ENCODE results near the gene CDC5L. TPM values are rescaled to one million over a fixed set of nuclear protein-coding genes. Genes with fewer than 3 reads are reported as not detected.

Gene CDC5L
- total RNA-seq, 1 experiment from 2014 or later, result 43.9 TPM

DNA sequence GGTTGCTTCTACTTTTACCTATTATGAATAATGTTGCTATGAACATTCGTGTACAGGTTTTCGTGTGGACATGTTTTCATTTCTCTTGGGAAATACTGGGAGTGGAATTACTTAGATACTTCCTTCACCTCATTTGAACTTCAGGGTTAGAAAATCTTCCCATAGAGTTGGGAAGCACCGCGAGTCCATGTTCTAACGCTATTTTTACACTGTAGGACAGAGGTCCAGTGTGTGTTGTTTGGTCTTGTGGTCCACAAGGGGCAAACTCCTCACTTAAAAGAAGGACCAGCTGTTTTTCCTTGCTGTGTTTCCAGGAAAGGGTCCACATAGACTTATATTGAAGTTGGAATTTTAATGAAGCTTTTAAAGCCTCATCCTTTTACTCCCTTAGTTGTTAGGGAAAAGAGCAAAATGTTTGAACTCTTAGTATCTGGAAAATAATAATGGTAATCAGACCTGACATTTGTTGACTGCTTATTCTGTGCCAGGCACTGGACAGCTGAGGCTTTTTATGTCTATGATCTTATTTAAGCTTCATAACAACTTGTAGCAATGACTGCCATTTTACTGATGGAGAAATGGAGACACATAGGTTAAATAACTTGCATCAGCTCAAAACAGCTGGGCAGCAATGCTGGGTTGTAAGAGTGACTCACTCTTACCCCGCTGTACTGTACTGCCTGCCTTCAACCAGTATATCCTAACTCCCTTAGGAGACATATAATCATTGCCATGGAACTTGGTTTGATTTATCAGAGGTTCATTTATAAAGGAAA is 52.0 kb downstream of the CDC5L start:
- intact Hi-C loops (cut with micrococcal nuclease; ENCODE audit: unreplicated experiment), result no loop called here
- Histone ChIP-seq H3K4me1 (ENCODE audit: insufficient read depth, low read length, poor library complexity, severe bottlenecking) (no peaks in the 10 kb centered on the region), H3K36me3 (ENCODE audit: insufficient read depth, low read length, poor library complexity, severe bottlenecking) (peaks cover 24% of the 10 kb centered on the region), H3K9me3 (ENCODE audit: low read depth, low read length, poor library complexity, severe bottlenecking) (peaks cover 18% of the 10 kb centered on the region), H3K27me3 (replicated peaks; ENCODE audit: insufficient read depth, low read depth, low read length, poor library complexity) (no peaks in the 10 kb centered on the region), H3K4me3 (ENCODE audit: low read depth, low read length, poor library complexity, severe bottlenecking) (no peak overlapping the region), H3K27ac (ENCODE audit: low read depth, low read length, poor library complexity, severe bottlenecking) (no peak overlapping the region)
- no peak for TF ChIP-seq CTCF (conservative IDR thresholded peaks at IDR 0.05; ENCODE audit: low read depth, low read length)
- no peak for TF ChIP-seq EZH2 (IDR thresholded peaks at IDR 0.05; ENCODE audit: borderline replicate concordance, low read depth, low read length, poor library complexity, severe bottlenecking)
- BruUV-seq (replicated peaks), result no TSS peak
- POLR2A ChIA-PET (ENCODE audit: low non-redundant PET), result no interaction called here
- CTCF ChIA-PET, result no interaction called here
- DNase-seq (ENCODE audit: low spot score), result peak; percentile 34

GRCh38 chr6:44441091-44441855 is 53.8 kb downstream of the CDC5L start:
- no peak for TF ChIP-seq EZH2 (IDR thresholded peaks at IDR 0.05; ENCODE audit: borderline replicate concordance, low read depth, low read length, poor library complexity, severe bottlenecking)
- no peak for TF ChIP-seq CTCF (conservative IDR thresholded peaks at IDR 0.05; ENCODE audit: low read depth, low read length)
- Histone ChIP-seq H3K36me3 (ENCODE audit: insufficient read depth, low read length, poor library complexity, severe bottlenecking) (peaks cover 30% of the 10 kb centered on the region), H3K4me1 (ENCODE audit: insufficient read depth, low read length, poor library complexity, severe bottlenecking) (no peaks in the 10 kb centered on the region), H3K27me3 (replicated peaks; ENCODE audit: insufficient read depth, low read depth, low read length, poor library complexity) (no peaks in the 10 kb centered on the region), H3K4me3 (ENCODE audit: low read depth, low read length, poor library complexity, severe bottlenecking) (no peak overlapping the region), H3K9me3 (ENCODE audit: low read depth, low read length, poor library complexity, severe bottlenecking) (peaks cover 18% of the 10 kb centered on the region), H3K27ac (ENCODE audit: low read depth, low read length, poor library complexity, severe bottlenecking) (no peak overlapping the region)
- BruUV-seq (replicated peaks), result no TSS peak
- ChIA-PET CTCF (no interaction called here), POLR2A (ENCODE audit: low non-redundant PET) (no interaction called here)
- DNase-seq (ENCODE audit: low spot score), result no peak
- intact Hi-C loops (cut with micrococcal nuclease; ENCODE audit: unreplicated experiment), result no loop called here

- H3K36me3 ChIP-seq (ENCODE audit: insufficient read depth, low read length, poor library complexity, severe bottlenecking), result peaks cover 37% of the 10 kb centered on the region
- no peak overlapping the region for H3K27ac ChIP-seq (ENCODE audit: low read depth, low read length, poor library complexity, severe bottlenecking)
- CTCF ChIA-PET, result no interaction called here
- no peak for TF ChIP-seq EZH2 (IDR thresholded peaks at IDR 0.05; ENCODE audit: borderline replicate concordance, low read depth, low read length, poor library complexity, severe bottlenecking)
- no peak for TF ChIP-seq CTCF (conservative IDR thresholded peaks at IDR 0.05; ENCODE audit: low read depth, low read length)
- intact Hi-C loops (cut with micrococcal nuclease; ENCODE audit: unreplicated experiment), result no loop called here
- H3K27me3 ChIP-seq (replicated peaks; ENCODE audit: insufficient read depth, low read depth, low read length, poor library complexity), result no peaks in the 10 kb centered on the region
- DNase-seq (ENCODE audit: low spot score), result no peak
- H3K4me3 ChIP-seq (ENCODE audit: low read depth, low read length, poor library complexity, severe bottlenecking), result no peak overlapping the region
- peaks cover 18% of the 10 kb centered on the region for H3K9me3 ChIP-seq (ENCODE audit: low read depth, low read length, poor library complexity, severe bottlenecking)
- BruUV-seq (replicated peaks), result no TSS peak
- no peaks in the 10 kb centered on the region for H3K4me1 ChIP-seq (ENCODE audit: insufficient read depth, low read length, poor library complexity, severe bottlenecking)
- POLR2A ChIA-PET (ENCODE audit: low non-redundant PET), result no interaction called here
Observed at GRCh38 chr6:44442236-44442635, 54.7 kb downstream of the CDC5L start.

Data from A673 (cell line).